Spinal cord (tissue), 10 donors: ENCODE data around the gene PPIC. TPM values are rescaled to one million over a fixed set of nuclear protein-coding genes. Genes with fewer than 3 reads are reported as not detected.

ENCODE experiments used
- DNase-seq, 6 donors: peaks; one replicate each; pipeline versions ENCODE4 v3.0.0 to v3.0.0-alpha.2; 2013 to 2015; ENCODE audit warnings: low spot score in 6 of 6, low read depth in 4 of 6
- H3K27ac ChIP-seq: one replicate; pipeline ENCODE4 v1.5.1; 2013; ENCODE audit warnings: low read depth, low read length, control low read depth
- H3K27me3 ChIP-seq: one replicate; pipeline ENCODE4 v1.6.1; 2013; ENCODE audit warnings: low read length; ENCODE audit not compliant: control insufficient read depth, insufficient read depth
- H3K36me3 ChIP-seq: one replicate; pipeline ENCODE4 v1.6.1; 2013; ENCODE audit warnings: low read length; ENCODE audit not compliant: control insufficient read depth, insufficient read depth
- H3K4me1 ChIP-seq: one replicate; pipeline ENCODE4 v1.6.1; 2013; ENCODE audit warnings: low read length; ENCODE audit not compliant: control insufficient read depth, insufficient read depth
- H3K4me3 ChIP-seq: one replicate; pipeline ENCODE4 v1.5.1; 2013; ENCODE audit warnings: low read depth, low read length, control low read depth
- H3K9me3 ChIP-seq: one replicate; pipeline ENCODE4 v1.6.1; 2013; ENCODE audit warnings: low read length; ENCODE audit not compliant: control insufficient read depth, insufficient read depth
- WGBS: methylation state at CpG from one replicate; pipeline ENCODE4 v1.1.5; 2013; ENCODE audit warnings: missing lambda C conversion rate; ENCODE audit not compliant: insufficient coverage; 5-methylcytosine and 5-hydroxymethylcytosine counted together
- polyA plus RNA-seq, 2 donors: library from polyadenylated mRNA; unstranded; fragments of 120-200 nt; gene quantifications; one replicate each; pipeline ENCODE4 v1.2.1, GENCODE V29; 2013; ENCODE audit not compliant: insufficient read length in 2 of 2
- total RNA-seq, 2 donors: library from RNA; depleted of rRNA in 1 of 2; stranded (reverse); fragments of 120-200 nt in 1 of 2; fragments of >200 nt in 1 of 2; gene quantifications; one replicate each; pipeline versions ENCODE4 v1.2.3 to v1.2.4, GENCODE V29; 2013 to 2014
- donor health status: healthy.

Gene PPIC
- total and polyA plus RNA-seq, 4 donors, result 15.1 to 72.5 (median 30.8) TPM

DNA sequence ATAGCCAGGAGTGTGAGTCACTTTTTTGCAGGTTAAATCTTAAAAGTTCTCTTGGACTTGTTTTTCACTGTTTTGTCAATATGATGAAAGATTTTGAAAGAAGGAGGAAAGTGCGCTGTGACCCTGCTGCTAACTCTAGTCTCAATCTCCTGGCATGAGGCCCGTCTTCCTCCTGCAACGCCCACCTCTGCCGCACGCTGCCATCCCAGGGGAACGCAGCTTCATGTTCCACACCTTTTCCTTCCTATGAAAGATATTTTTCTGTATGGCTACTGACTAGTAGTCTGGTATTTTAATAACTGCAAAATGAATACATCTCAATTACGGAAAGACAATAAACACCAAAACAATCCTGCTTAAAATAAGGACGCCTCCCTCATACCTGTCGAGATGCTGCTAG is 8.3 kb downstream of the PPIC start:
- Histone ChIP-seq H3K9me3 (no peaks in the 10 kb centered on the region), H3K36me3 (no peaks in the 10 kb centered on the region), H3K27me3 (no peaks in the 10 kb centered on the region), H3K4me1 (no peaks in the 10 kb centered on the region), H3K4me3 (no peak overlapping the region), H3K27ac (no peak overlapping the region)
- 100% methylated on average over 1 of the region's 9 CpGs for WGBS
- no peak for DNase-seq

DNA sequence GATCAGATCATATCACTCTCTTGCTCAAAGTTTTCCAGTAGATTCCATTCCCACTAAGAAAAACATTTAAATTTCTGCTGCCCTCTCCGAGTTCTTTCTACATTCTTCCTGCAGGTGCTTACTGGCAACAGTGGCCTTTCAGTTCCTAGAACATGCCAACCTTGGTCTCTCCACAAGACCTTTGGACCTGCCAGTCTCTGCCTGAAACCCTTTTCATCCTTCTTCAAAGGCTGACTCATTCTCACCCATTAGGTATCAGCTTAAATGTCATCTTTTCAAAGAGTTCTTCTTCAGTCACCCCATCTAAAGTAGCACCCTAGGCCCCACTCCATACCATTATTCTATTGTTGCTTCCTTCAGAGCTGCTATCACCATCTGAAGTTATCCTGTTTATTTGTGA is 21.8 kb downstream of the PPIC start:
- no peak for DNase-seq
- H3K4me1 ChIP-seq, result no peaks in the 10 kb centered on the region
- no peaks in the 10 kb centered on the region for H3K9me3 ChIP-seq
- H3K4me3 ChIP-seq, result no peak overlapping the region
- no peaks in the 10 kb centered on the region for H3K36me3 ChIP-seq
- H3K27ac ChIP-seq, result no peak overlapping the region
- 100% methylated on average over 1 of the region's 1 CpG for WGBS
- no peaks in the 10 kb centered on the region for H3K27me3 ChIP-seq

GRCh38 chr5:123012321-123012720 is 24.2 kb downstream of the PPIC start:
- no CpG with 5 or more reads among the region's 1 CpG for WGBS
- DNase-seq, result no peak
- H3K27me3 ChIP-seq, result no peaks in the 10 kb centered on the region
- no peak overlapping the region for H3K4me3 ChIP-seq
- H3K9me3 ChIP-seq, result no peaks in the 10 kb centered on the region
- no peaks in the 10 kb centered on the region for H3K36me3 ChIP-seq
- no peak overlapping the region for H3K27ac ChIP-seq
- H3K4me1 ChIP-seq, result no peaks in the 10 kb centered on the region

- Histone ChIP-seq H3K4me1 (no peaks in the 10 kb centered on the region), H3K36me3 (peaks cover 2% of the 10 kb centered on the region), H3K27ac (no peak overlapping the region), H3K27me3 (no peaks in the 10 kb centered on the region), H3K4me3 (no peak overlapping the region), H3K9me3 (no peaks in the 10 kb centered on the region)
- DNase-seq, result no peak
- 18% methylated on average over 2 of the region's 6 CpGs for WGBS
Observed at GRCh38 chr5:123007754-123008153, 28.8 kb downstream of the PPIC start.

DNA sequence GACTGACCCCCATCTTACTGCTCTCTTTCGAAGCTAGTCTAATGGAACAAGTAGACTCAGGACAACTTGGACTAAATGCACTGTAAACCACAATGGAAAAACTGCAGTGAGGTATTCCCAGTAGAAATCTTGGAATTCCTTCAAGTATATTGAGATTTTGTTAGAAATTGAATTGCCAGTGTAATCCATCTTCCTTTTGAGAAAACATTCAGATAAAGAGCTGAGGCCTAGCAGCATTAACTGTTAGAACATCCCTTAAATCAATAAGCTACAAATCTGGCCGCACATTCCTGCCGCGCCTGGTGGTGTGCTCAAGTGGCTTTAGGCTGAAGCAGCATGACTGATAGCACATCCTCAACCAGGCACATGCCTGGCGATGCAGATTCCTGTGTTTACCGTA is 29.3 kb downstream of the PPIC start:
- peaks cover 2% of the 10 kb centered on the region for H3K36me3 ChIP-seq
- no peaks in the 10 kb centered on the region for H3K27me3 ChIP-seq
- peak in 1 of 6 donors; percentile 51 for DNase-seq
- no peak overlapping the region for H3K4me3 ChIP-seq
- H3K9me3 ChIP-seq, result no peaks in the 10 kb centered on the region
- no peaks in the 10 kb centered on the region for H3K4me1 ChIP-seq
- WGBS, result no CpG with 5 or more reads among the region's 6 CpGs
- no peak overlapping the region for H3K27ac ChIP-seq

- peak in 1 of 6 donors; percentile 43 for DNase-seq
- H3K27ac ChIP-seq, result no peak overlapping the region
- no peaks in the 10 kb centered on the region for H3K4me1 ChIP-seq
- H3K9me3 ChIP-seq, result no peaks in the 10 kb centered on the region
- peaks cover 2% of the 10 kb centered on the region for H3K36me3 ChIP-seq
- no peaks in the 10 kb centered on the region for H3K27me3 ChIP-seq
- WGBS, result 76% methylated on average over 4 of the region's 7 CpGs
- no peak overlapping the region for H3K4me3 ChIP-seq
Observed at GRCh38 chr5:123001808-123002207, 34.7 kb downstream of the PPIC start.

DNA sequence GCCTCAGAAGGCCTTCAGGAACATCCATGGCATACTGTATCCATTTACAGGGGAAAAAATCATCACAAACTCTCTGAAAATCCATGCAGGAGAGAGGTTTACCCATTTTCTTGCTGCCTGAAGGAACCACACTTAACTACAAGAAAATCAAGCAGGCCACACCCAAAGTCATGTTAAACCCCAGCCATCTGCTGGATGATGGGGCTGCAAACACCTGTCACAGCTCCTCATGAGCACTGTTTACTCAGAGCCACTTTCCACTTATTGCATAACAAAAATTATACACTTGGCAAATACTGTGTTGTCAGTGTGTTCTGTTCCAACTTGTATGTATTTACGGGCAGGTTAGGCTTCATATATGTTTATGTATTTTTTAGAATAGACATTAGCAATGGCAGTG is 35.8 kb downstream of the PPIC start:
- H3K27me3 ChIP-seq, result no peaks in the 10 kb centered on the region
- no peak overlapping the region for H3K27ac ChIP-seq
- WGBS, result no CpG with 5 or more reads among the region's 1 CpG
- no peak overlapping the region for H3K4me3 ChIP-seq
- H3K36me3 ChIP-seq, result peaks cover 2% of the 10 kb centered on the region
- DNase-seq, result no peak
- H3K9me3 ChIP-seq, result no peaks in the 10 kb centered on the region
- no peaks in the 10 kb centered on the region for H3K4me1 ChIP-seq

DNA sequence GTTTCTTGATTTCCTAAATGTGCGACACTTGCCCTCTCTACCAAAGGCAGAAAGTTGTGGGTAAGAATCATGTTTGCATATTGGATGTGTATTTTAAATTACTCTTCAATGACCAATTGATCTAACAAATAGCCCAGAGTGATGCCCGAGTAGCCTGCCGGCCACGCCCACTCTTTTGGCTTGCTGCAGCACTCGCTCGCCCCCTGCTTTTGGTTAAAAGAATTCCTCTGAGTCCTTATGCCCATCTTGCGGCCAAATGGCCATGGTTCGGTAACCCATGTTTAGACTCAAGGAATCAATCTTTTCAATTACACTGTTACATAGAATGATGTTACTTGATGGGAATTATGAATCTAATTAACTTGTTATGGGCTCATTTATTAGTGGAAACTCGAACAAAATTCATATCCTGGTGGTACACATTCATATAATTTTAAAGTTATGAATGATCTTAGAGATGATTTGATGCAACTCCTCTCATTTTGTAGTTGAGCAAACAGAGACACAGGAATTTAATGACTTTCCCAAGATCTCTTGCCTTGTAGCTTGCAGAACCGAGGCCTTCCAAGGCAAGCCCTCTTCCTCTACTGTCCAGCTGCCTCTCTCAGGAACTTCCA is 36.5 kb downstream of the PPIC start:
- no peak for DNase-seq
- H3K27me3 ChIP-seq, result no peaks in the 10 kb centered on the region
- no peak overlapping the region for H3K27ac ChIP-seq
- no peaks in the 10 kb centered on the region for H3K9me3 ChIP-seq
- H3K4me3 ChIP-seq, result no peak overlapping the region
- H3K36me3 ChIP-seq, result no peaks in the 10 kb centered on the region
- no peaks in the 10 kb centered on the region for H3K4me1 ChIP-seq
- 55% methylated on average over 6 of the region's 10 CpGs for WGBS

DNA sequence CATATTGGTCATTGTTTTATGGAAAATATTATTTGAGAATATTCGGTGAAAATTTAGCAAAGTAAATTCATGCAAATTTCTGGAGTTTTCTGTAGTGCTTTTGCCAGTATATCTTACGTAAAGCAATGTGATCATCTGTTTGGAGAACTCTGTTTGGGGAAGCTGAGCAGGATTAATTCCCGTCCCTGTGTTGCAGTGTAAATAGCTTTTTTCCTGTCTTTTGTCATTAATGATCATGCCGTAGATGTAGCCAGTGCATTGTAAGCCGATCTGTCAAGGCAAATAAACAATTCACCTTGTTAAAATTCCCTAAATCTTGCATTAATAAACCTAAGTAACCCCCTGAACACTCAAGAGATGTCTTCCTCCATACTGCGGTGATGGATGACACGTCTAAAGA is 39.2 kb downstream of the PPIC start:
- Histone ChIP-seq H3K4me1 (no peaks in the 10 kb centered on the region), H3K4me3 (no peak overlapping the region), H3K9me3 (no peaks in the 10 kb centered on the region), H3K27me3 (no peaks in the 10 kb centered on the region), H3K27ac (no peak overlapping the region), H3K36me3 (no peaks in the 10 kb centered on the region)
- WGBS, result 73% methylated on average over 2 of the region's 7 CpGs
- DNase-seq, result no peak

GRCh38 chr5:122996091-122996490 is 40.4 kb downstream of the PPIC start:
- Histone ChIP-seq H3K27ac (no peak overlapping the region), H3K36me3 (no peaks in the 10 kb centered on the region), H3K4me1 (no peaks in the 10 kb centered on the region), H3K9me3 (no peaks in the 10 kb centered on the region), H3K27me3 (no peaks in the 10 kb centered on the region), H3K4me3 (no peak overlapping the region)
- 17% methylated on average over 2 of the region's 3 CpGs for WGBS
- peak in 2 of 6 donors; percentile 36 to 50 for DNase-seq
